ENCODE measurements around the gene ZNF682.

ZNF682 gene

GRCh38 chr19:20028611-20029010 lies 10.7 kb downstream of the ZNF682 start:
- TF ChIP-seq SIN3A (IDR thresholded peaks at IDR 0.05; ENCODE audit: borderline replicate concordance, insufficient read depth, low read length) (no peak), POLR2AphosphoS5 (IDR thresholded peaks at IDR 0.05; ENCODE audit: low read depth, low read length) (no peak), REST (IDR thresholded peaks at IDR 0.05; ENCODE audit: insufficient read depth in 1 of 2, low read depth in 2 of 2, low read length in 2 of 2) (no peak), FOXP2 (optimal IDR thresholded peaks at IDR 0.05; ENCODE audit: borderline replicate concordance, extremely low read depth, extremely low read length, insufficient read depth) (no peak), TAF1 (IDR thresholded peaks at IDR 0.05; ENCODE audit: borderline replicate concordance, insufficient read depth, low read length) (no peak)

- TF ChIP-seq REST (IDR thresholded peaks at IDR 0.05; ENCODE audit: insufficient read depth in 1 of 2, low read depth in 2 of 2, low read length in 2 of 2) (no peak), POLR2AphosphoS5 (IDR thresholded peaks at IDR 0.05; ENCODE audit: low read depth, low read length) (no peak), SIN3A (IDR thresholded peaks at IDR 0.05; ENCODE audit: borderline replicate concordance, insufficient read depth, low read length) (no peak), FOXP2 (optimal IDR thresholded peaks at IDR 0.05; ENCODE audit: borderline replicate concordance, extremely low read depth, extremely low read length, insufficient read depth) (no peak), TAF1 (IDR thresholded peaks at IDR 0.05; ENCODE audit: borderline replicate concordance, insufficient read depth, low read length) (no peak)
Observed at GRCh38 chr19:20005741-20006140, 33.6 kb downstream of the ZNF682 start.

DNA sequence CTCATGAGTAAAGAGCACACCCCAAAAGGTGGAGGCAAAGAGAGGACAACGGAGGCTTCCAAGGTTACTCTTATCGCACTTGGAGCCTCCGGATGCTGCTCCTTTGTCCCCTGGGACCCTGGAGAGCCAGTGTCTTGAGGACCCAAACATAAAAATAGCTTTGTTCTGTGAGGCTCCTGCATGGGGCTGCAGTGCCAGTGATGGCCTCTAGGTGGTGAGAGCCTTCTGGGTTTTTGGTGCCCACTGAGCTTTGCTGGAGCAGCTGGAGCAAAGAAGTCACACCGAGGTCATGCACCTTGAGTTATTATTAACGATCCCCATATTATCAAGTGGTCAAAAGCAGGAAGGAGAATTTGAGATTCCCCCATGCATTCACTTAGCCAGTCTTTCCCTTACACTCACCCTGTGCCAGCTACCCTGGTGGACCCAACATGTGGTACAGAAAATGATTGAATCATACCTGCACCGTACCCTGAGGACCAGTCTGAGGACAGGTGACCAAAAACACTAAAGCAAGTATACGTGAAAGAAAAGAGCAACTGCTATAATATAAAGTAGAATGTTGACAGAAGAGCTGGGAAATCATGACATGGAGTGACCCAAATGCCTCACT lies 41.5 kb downstream of the ZNF682 start:
- TF ChIP-seq REST (IDR thresholded peaks at IDR 0.05; ENCODE audit: insufficient read depth in 1 of 2, low read depth in 2 of 2, low read length in 2 of 2) (no peak), POLR2AphosphoS5 (IDR thresholded peaks at IDR 0.05; ENCODE audit: low read depth, low read length) (no peak), FOXP2 (optimal IDR thresholded peaks at IDR 0.05; ENCODE audit: borderline replicate concordance, extremely low read depth, extremely low read length, insufficient read depth) (no peak), SIN3A (IDR thresholded peaks at IDR 0.05; ENCODE audit: borderline replicate concordance, insufficient read depth, low read length) (no peak), TAF1 (IDR thresholded peaks at IDR 0.05; ENCODE audit: borderline replicate concordance, insufficient read depth, low read length) (no peak)

- TF ChIP-seq POLR2AphosphoS5 (IDR thresholded peaks at IDR 0.05; ENCODE audit: low read depth, low read length) (no peak), TAF1 (IDR thresholded peaks at IDR 0.05; ENCODE audit: borderline replicate concordance, insufficient read depth, low read length) (no peak), FOXP2 (optimal IDR thresholded peaks at IDR 0.05; ENCODE audit: borderline replicate concordance, extremely low read depth, extremely low read length, insufficient read depth) (no peak), SIN3A (IDR thresholded peaks at IDR 0.05; ENCODE audit: borderline replicate concordance, insufficient read depth, low read length) (no peak), REST (IDR thresholded peaks at IDR 0.05; ENCODE audit: insufficient read depth in 1 of 2, low read depth in 2 of 2, low read length in 2 of 2) (no peak)
Observed at GRCh38 chr19:19966862-19967261, 72.4 kb downstream of the ZNF682 start.

Data from PFSK-1 (cell line).